A673 (cell line): ENCODE data around the gene HMG20A.

ENCODE experiments used
- EZH2 ChIP-seq: fragments of 200-600 bp; sonication (generic); IDR thresholded peaks from 2 replicates; pipeline ENCODE4 v1.6.1; 2017; ENCODE audit warnings: borderline replicate concordance, low read depth, mild to moderate bottlenecking, mixed read lengths, antibody characterized with exemption, low read length; ENCODE audit not compliant: poor library complexity, severe bottlenecking
- TF ChIP-seq, protein P1 (sequence below): fragments of 300-800, 200-600 bp; sonication (generic); conservative IDR thresholded peaks from 2 replicates; pipeline ENCODE4 v1.5.1; 2017; ENCODE audit warnings: low read depth, mild to moderate bottlenecking, antibody characterized with exemption, low read length, moderate library complexity, mixed read lengths

DNA sequence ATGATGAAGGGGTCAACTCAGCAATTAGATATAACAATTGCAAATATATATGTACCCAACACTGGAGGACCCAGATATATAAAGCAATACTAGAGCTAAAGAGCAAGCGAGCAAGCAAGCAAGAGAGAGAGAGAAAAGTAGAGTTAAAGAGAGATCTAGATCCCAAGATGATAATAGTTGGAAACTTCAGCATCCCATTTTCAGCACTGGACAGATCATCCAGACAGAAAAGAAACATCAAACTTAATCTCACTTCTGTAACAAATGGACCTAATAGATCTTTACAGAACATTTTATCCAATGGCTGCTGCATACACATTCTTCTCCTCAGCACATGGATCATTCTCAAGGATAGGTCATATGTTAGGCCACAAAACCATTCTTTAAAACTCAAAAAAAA, 24.0 kb upstream of the HMG20A start:
- TF ChIP-seq, protein P1, sequence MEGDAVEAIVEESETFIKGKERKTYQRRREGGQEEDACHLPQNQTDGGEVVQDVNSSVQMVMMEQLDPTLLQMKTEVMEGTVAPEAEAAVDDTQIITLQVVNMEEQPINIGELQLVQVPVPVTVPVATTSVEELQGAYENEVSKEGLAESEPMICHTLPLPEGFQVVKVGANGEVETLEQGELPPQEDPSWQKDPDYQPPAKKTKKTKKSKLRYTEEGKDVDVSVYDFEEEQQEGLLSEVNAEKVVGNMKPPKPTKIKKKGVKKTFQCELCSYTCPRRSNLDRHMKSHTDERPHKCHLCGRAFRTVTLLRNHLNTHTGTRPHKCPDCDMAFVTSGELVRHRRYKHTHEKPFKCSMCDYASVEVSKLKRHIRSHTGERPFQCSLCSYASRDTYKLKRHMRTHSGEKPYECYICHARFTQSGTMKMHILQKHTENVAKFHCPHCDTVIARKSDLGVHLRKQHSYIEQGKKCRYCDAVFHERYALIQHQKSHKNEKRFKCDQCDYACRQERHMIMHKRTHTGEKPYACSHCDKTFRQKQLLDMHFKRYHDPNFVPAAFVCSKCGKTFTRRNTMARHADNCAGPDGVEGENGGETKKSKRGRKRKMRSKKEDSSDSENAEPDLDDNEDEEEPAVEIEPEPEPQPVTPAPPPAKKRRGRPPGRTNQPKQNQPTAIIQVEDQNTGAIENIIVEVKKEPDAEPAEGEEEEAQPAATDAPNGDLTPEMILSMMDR = no peak
- TF ChIP-seq EZH2 = no peak
